ENCODE results near the gene TTC27.
"Not testable (repeated sequence)": the region's sequence is repeated elsewhere in the genome, so short reads cannot be mapped to it uniquely, and the experiment has no call there.

TTC27 gene

GRCh38 chr2:32715391-32715841 is 87.6 kb downstream of the TTC27 start:
- DNase-seq (ENCODE audit: low read depth in 1 of 2, low spot score in 1 of 2), result no peak
- in situ Hi-C loops (cut with HindIII; ENCODE audit: low pct_unique_long_range_greater_than_20kb, low sequenced_read_pairs), result no loop called here
- no peak for TF ChIP-seq JUND (IDR thresholded peaks at IDR 0.05; ENCODE audit: low read depth)

GRCh38 chr2:32715981-32716380 is 88.1 kb downstream of the TTC27 start:
- no peak for TF ChIP-seq JUND (IDR thresholded peaks at IDR 0.05; ENCODE audit: low read depth)
- DNase-seq (ENCODE audit: low read depth in 1 of 2, low spot score in 1 of 2), result no peak
- in situ Hi-C loops (cut with HindIII; ENCODE audit: low pct_unique_long_range_greater_than_20kb, low sequenced_read_pairs), result no loop called here

- no peak for TF ChIP-seq JUND (IDR thresholded peaks at IDR 0.05; ENCODE audit: low read depth)
- in situ Hi-C loops (cut with HindIII; ENCODE audit: low pct_unique_long_range_greater_than_20kb, low sequenced_read_pairs), result no loop called here
- no peak for DNase-seq (ENCODE audit: low read depth in 1 of 2, low spot score in 1 of 2)
Observed at GRCh38 chr2:32716598-32716997, 88.7 kb downstream of the TTC27 start.

- no peak for TF ChIP-seq JUND (IDR thresholded peaks at IDR 0.05; ENCODE audit: low read depth)
- DNase-seq (ENCODE audit: low read depth in 1 of 2, low spot score in 1 of 2), result no peak
- in situ Hi-C loops (cut with HindIII; ENCODE audit: low pct_unique_long_range_greater_than_20kb, low sequenced_read_pairs), result no loop called here
Observed at GRCh38 chr2:32718752-32719151, 90.9 kb downstream of the TTC27 start.

- no peak for TF ChIP-seq JUND (IDR thresholded peaks at IDR 0.05; ENCODE audit: low read depth)
- DNase-seq (ENCODE audit: low read depth in 1 of 2, low spot score in 1 of 2), result no peak
- in situ Hi-C loops (cut with HindIII; ENCODE audit: low pct_unique_long_range_greater_than_20kb, low sequenced_read_pairs), result no loop called here
Observed at GRCh38 chr2:32719430-32719829, 91.6 kb downstream of the TTC27 start.

GRCh38 chr2:32719933-32720716 is 92.3 kb downstream of the TTC27 start:
- in situ Hi-C loops (cut with HindIII; ENCODE audit: low pct_unique_long_range_greater_than_20kb, low sequenced_read_pairs), result no loop called here
- DNase-seq (ENCODE audit: low read depth in 1 of 2, low spot score in 1 of 2), result no peak
- TF ChIP-seq JUND (IDR thresholded peaks at IDR 0.05; ENCODE audit: low read depth), result no peak

GRCh38 chr2:32720771-32721170 is 92.9 kb downstream of the TTC27 start:
- no peak for TF ChIP-seq JUND (IDR thresholded peaks at IDR 0.05; ENCODE audit: low read depth)
- in situ Hi-C loops (cut with HindIII; ENCODE audit: low pct_unique_long_range_greater_than_20kb, low sequenced_read_pairs), result no loop called here
- no peak for DNase-seq (ENCODE audit: low read depth in 1 of 2, low spot score in 1 of 2)

- DNase-seq (ENCODE audit: low read depth in 1 of 2, low spot score in 1 of 2), result no peak
- TF ChIP-seq JUND (IDR thresholded peaks at IDR 0.05; ENCODE audit: low read depth), result no peak
- in situ Hi-C loops (cut with HindIII; ENCODE audit: low pct_unique_long_range_greater_than_20kb, low sequenced_read_pairs), result no loop called here
Observed at GRCh38 chr2:32721376-32721775, 93.5 kb downstream of the TTC27 start.

GRCh38 chr2:32723467-32724079 is 95.7 kb downstream of the TTC27 start:
- TF ChIP-seq JUND (IDR thresholded peaks at IDR 0.05; ENCODE audit: low read depth), result no peak
- no peak for DNase-seq (ENCODE audit: low read depth in 1 of 2, low spot score in 1 of 2)
- in situ Hi-C loops (cut with HindIII; ENCODE audit: low pct_unique_long_range_greater_than_20kb, low sequenced_read_pairs), result no loop called here

- DNase-seq (ENCODE audit: low read depth in 1 of 2, low spot score in 1 of 2); in situ Hi-C loops (cut with HindIII; ENCODE audit: low pct_unique_long_range_greater_than_20kb, low sequenced_read_pairs): not testable (repeated sequence)
Observed at GRCh38 chr2:32726678-32727077, 98.8 kb downstream of the TTC27 start.

GRCh38 chr2:32727157-32727556 is 99.3 kb downstream of the TTC27 start:
- no peak for DNase-seq (ENCODE audit: low read depth in 1 of 2, low spot score in 1 of 2)
- TF ChIP-seq JUND (IDR thresholded peaks at IDR 0.05; ENCODE audit: low read depth), result no peak
- in situ Hi-C loops (cut with HindIII; ENCODE audit: low pct_unique_long_range_greater_than_20kb, low sequenced_read_pairs), result no loop called here

- in situ Hi-C loops (cut with HindIII; ENCODE audit: low pct_unique_long_range_greater_than_20kb, low sequenced_read_pairs); DNase-seq (ENCODE audit: low read depth in 1 of 2, low spot score in 1 of 2): not testable (repeated sequence)
Observed at GRCh38 chr2:32730958-32731357, 103.1 kb downstream of the TTC27 start.

GRCh38 chr2:32732120-32732519 is 104.3 kb downstream of the TTC27 start:
- no peak for DNase-seq (ENCODE audit: low read depth in 1 of 2, low spot score in 1 of 2)
- in situ Hi-C loops (cut with HindIII; ENCODE audit: low pct_unique_long_range_greater_than_20kb, low sequenced_read_pairs), result no loop called here
- no peak for TF ChIP-seq JUND (IDR thresholded peaks at IDR 0.05; ENCODE audit: low read depth)
